RWPE2 (cell line): ENCODE results near the gene AFAP1.

Experiments
- ATAC-seq: fragments of 200-7000 bp; cut with Tn5 transposase; 3 replicates; pipeline ENCODE4 v1.9.1; 2021; ENCODE audit warnings: low read depth
- DNase-seq: peaks from one replicate; pipeline ENCODE4 v3.0.0-alpha.2; 2020; ENCODE audit warnings: low spot score
- H3K27ac ChIP-seq: fragments of 450-650 bp; 2 replicates; pipeline ENCODE4 v1.5.1; 2017; ENCODE audit warnings: mild to moderate bottlenecking; ENCODE audit not compliant: poor library complexity, severe bottlenecking
- H3K27me3 ChIP-seq: fragments of 250-450 bp; sonication (Bioruptor Pico); 2 replicates; pipeline ENCODE4 v1.5.1; 2021; ENCODE audit warnings: mild to moderate bottlenecking, moderate library complexity; ENCODE audit not compliant: insufficient read depth, poor library complexity, severe bottlenecking
- H3K36me3 ChIP-seq: fragments of 250-450 bp; sonication (Bioruptor Pico); 2 replicates; pipeline ENCODE4 v1.5.1; 2020; ENCODE audit warnings: low read depth, mild to moderate bottlenecking, moderate library complexity
- H3K4me1 ChIP-seq: fragments of 250-450 bp; sonication (Bioruptor Pico); 2 replicates; pipeline ENCODE4 v1.5.1; 2021; ENCODE audit warnings: mild to moderate bottlenecking, moderate library complexity; ENCODE audit not compliant: insufficient read depth, poor library complexity, severe bottlenecking
- H3K4me3 ChIP-seq: fragments of 250-450 bp; sonication (Bioruptor Pico); 2 replicates; pipeline ENCODE4 v1.5.1; 2021; ENCODE audit warnings: mild to moderate bottlenecking, moderate library complexity; ENCODE audit not compliant: severe bottlenecking
- H3K9me3 ChIP-seq: fragments of 250-450 bp; sonication (Bioruptor Pico); 2 replicates; pipeline ENCODE4 v1.5.1; 2021; ENCODE audit warnings: mild to moderate bottlenecking, moderate library complexity; ENCODE audit not compliant: severe bottlenecking
- TF ChIP-seq, protein P1 (sequence below): fragments of 450-650 bp; IDR thresholded peaks from one replicate; pipeline ENCODE4 v1.5.1; 2017; ENCODE audit warnings: mild to moderate bottlenecking, moderate library complexity; ENCODE audit not compliant: poor library complexity, severe bottlenecking

The AFAP1 gene

GRCh38 chr4:7786040-7786439, 153.6 kb downstream of the AFAP1 start:
- Histone ChIP-seq H3K4me1 (no peaks in the 10 kb centered on the region), H3K27ac (no peak overlapping the region), H3K9me3 (no peaks in the 10 kb centered on the region), H3K36me3 (peaks cover 66% of the 10 kb centered on the region), H3K27me3 (no peaks in the 10 kb centered on the region), H3K4me3 (no peak overlapping the region)
- peak; percentile 20 for DNase-seq
- no peak for ATAC-seq
- TF ChIP-seq, protein P1, sequence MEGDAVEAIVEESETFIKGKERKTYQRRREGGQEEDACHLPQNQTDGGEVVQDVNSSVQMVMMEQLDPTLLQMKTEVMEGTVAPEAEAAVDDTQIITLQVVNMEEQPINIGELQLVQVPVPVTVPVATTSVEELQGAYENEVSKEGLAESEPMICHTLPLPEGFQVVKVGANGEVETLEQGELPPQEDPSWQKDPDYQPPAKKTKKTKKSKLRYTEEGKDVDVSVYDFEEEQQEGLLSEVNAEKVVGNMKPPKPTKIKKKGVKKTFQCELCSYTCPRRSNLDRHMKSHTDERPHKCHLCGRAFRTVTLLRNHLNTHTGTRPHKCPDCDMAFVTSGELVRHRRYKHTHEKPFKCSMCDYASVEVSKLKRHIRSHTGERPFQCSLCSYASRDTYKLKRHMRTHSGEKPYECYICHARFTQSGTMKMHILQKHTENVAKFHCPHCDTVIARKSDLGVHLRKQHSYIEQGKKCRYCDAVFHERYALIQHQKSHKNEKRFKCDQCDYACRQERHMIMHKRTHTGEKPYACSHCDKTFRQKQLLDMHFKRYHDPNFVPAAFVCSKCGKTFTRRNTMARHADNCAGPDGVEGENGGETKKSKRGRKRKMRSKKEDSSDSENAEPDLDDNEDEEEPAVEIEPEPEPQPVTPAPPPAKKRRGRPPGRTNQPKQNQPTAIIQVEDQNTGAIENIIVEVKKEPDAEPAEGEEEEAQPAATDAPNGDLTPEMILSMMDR = no peak

GRCh38 chr4:7785017-7785416, 154.6 kb downstream of the AFAP1 start:
- Histone ChIP-seq H3K4me1 (no peaks in the 10 kb centered on the region), H3K27ac (no peak overlapping the region), H3K36me3 (peaks cover 66% of the 10 kb centered on the region), H3K9me3 (no peaks in the 10 kb centered on the region), H3K4me3 (no peak overlapping the region), H3K27me3 (no peaks in the 10 kb centered on the region)
- TF ChIP-seq, protein P1 = no peak
- DNase-seq (peak; percentile 33), ATAC-seq (no peak)

DNA sequence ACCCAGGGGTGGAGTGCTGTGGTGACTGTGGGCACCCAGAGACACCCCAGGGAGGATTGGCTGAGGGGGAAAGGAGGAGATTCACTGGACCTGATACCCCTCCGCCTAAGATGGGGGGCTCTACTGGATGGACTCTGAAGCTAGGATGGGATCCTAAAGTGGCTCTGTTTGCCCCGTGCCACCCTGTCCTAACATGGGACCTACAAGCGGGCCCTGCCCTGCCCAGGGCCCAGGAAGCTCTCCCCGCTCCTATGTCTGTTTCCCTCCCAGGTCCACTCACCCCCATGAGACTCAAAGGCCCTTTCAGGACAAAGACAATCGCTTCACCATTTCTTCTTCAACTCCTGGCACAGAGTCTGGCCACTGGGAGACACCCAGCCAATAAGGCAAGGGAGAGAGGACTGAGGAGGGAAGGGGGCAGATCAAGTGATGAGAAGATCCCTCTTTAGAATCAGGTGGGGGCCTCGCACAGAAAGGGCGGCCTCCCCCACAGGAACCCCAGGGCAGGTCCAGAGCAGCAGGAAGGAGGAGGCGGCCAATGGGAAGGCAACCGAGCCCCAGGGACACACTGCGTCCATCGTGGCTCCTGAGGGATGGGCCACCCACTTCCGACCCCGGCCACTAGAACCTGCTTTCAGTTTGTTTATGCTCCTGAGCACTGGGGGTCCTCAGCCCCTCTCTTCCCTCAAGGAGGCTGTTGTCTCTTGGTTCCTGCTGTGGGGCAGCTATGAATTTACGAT, 155.4 kb downstream of the AFAP1 start:
- Histone ChIP-seq H3K4me3 (no peak overlapping the region), H3K27me3 (no peaks in the 10 kb centered on the region)
- DNase-seq = peak; percentile 52

GRCh38 chr4:7783541-7783940, 156.1 kb downstream of the AFAP1 start:
- Histone ChIP-seq H3K27me3 (no peaks in the 10 kb centered on the region), H3K36me3 (peaks cover 76% of the 10 kb centered on the region), H3K9me3 (no peaks in the 10 kb centered on the region), H3K4me3 (no peak overlapping the region), H3K27ac (no peak overlapping the region), H3K4me1 (no peaks in the 10 kb centered on the region)
- ATAC-seq (no peak), DNase-seq (peak; percentile 16)
- TF ChIP-seq, protein P1 = no peak

More for the DNA sequence above, 155.4 kb downstream of the AFAP1 start:
- Histone ChIP-seq H3K9me3 (no peaks in the 10 kb centered on the region), H3K36me3 (peaks cover 70% of the 10 kb centered on the region), H3K4me1 (no peaks in the 10 kb centered on the region), H3K27ac (no peak overlapping the region)
- no peak for ATAC-seq
- TF ChIP-seq, protein P1 = no peak

DNA sequence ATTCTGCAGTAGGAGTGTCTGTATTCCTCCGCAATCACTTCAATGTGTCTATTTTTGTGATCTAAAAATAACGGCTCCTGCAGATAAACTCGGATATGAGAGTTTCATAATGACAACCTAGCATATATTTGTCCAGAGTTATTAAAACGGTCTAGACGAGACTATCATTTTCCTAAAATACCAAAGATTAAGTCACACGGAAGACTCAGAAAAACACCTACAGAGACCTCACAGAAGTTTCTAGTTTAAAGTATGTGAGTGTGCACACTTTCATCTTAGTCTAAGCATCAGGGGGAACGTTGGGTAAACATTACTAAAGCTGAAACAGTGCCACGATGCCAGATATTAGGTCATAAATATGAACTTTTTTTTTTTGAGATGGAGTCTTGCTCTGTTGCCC, 156.9 kb downstream of the AFAP1 start:
- H3K9me3 ChIP-seq = no peaks in the 10 kb centered on the region
- H3K4me3 ChIP-seq = no peak overlapping the region
- H3K27ac ChIP-seq = no peak overlapping the region
- DNase-seq (no peak), ATAC-seq (no peak)
- H3K36me3 ChIP-seq = peaks cover 78% of the 10 kb centered on the region
- H3K27me3 ChIP-seq = no peaks in the 10 kb centered on the region
- H3K4me1 ChIP-seq = no peaks in the 10 kb centered on the region
- TF ChIP-seq, protein P1 = no peak
